GM12891 (cell line): ENCODE data around the gene LIN28B.

Experiments used
- POLR2A ChIP-seq: IDR thresholded peaks from 2 replicates; pipeline ENCODE4 v1.6.1; 2011; ENCODE audit warnings: low read depth, low read length, control low read depth
- POLR2AphosphoS5 ChIP-seq: IDR thresholded peaks from 2 replicates; pipeline ENCODE4 v1.6.1; 2011; ENCODE audit warnings: low read depth, low read length, control low read depth
- POU2F2 ChIP-seq: IDR thresholded peaks from 2 replicates; pipeline ENCODE4 v1.6.1; 2011; ENCODE audit warnings: low read depth, mild to moderate bottlenecking, control low read depth, low read length, moderate library complexity
- SPI1 ChIP-seq: IDR thresholded peaks from 2 replicates; pipeline ENCODE4 v1.6.1; 2011; ENCODE audit warnings: low read depth, low read length, control low read depth
- TAF1 ChIP-seq: IDR thresholded peaks from 2 replicates; pipeline ENCODE4 v1.6.1; 2011; ENCODE audit warnings: low read depth, low read length, control low read depth

- TF ChIP-seq POLR2A (no peak), POLR2AphosphoS5 (no peak), TAF1 (no peak), SPI1 (no peak), POU2F2 (no peak)
Measured at GRCh38 chr6:105095139-105095538, 138.2 kb downstream of the LIN28B start.
